Endothelial cell of umbilical vein (primary cell): Measurements from ENCODE around the gene MAML2. TPM values are rescaled to one million over a fixed set of nuclear protein-coding genes. Genes with fewer than 3 reads are reported as not detected.

ENCODE experiments used
- BruUV-seq: library from RNA; stranded (reverse); fragments of 400-500 nt; replicated peaks from 2 replicates; lab custom pipeline; 2021; lab: Mats Ljungman, UMichigan
- CTCF ChIA-PET: fragments of 300-600, 350-600 bp; sonication (Branson Sonifier 250); formaldehyde crosslinking; loops from one replicate; lab custom pipeline; 2021; ENCODE audit warnings: antibody characterized with exemption, inconsistent platforms; lab: Charles Lee
- POLR2A ChIA-PET: fragments of 300-600, 350-600 bp; sonication (Branson Sonifier 250); formaldehyde crosslinking; loops from one replicate; lab custom pipeline; 2021; ENCODE audit warnings: antibody characterized with exemption, inconsistent platforms; lab: Charles Lee
- DNase-seq: peaks from one replicate; pipeline ENCODE4 v3.0.0-alpha.2; 2011; ENCODE audit warnings: low read depth, low spot score
- FAIRE-seq: peaks from 2 replicates; lab custom pipeline; 2011; peaks lifted over from hg19 to GRCh38; lab: Jason Lieb, UNC
- H2AFZ ChIP-seq: 2 replicates; pipeline ENCODE4 v1.6.0; 2012; ENCODE audit warnings: low read depth, low read length, control low read depth, inconsistent platforms
- H3K27ac ChIP-seq: 2 replicates; pipeline ENCODE4 v1.5.1; 2011; ENCODE audit warnings: low read depth, mild to moderate bottlenecking, control low read depth, low read length, moderate library complexity; ENCODE audit not compliant: insufficient read depth
- H3K27me3 ChIP-seq, 2 experiments: 2 replicates each; pipeline versions ENCODE4 v1.6.0 to v1.6.1; 2011; ENCODE audit warnings: low read length in 2 of 2, mixed read lengths in 1 of 2; ENCODE audit not compliant: control insufficient read depth in 2 of 2, insufficient read depth in 2 of 2
- H3K36me3 ChIP-seq, 2 experiments: 2 replicates in 1 of 2; 3 replicates in 1 of 2; pipeline ENCODE4 v1.5.1; 2011; ENCODE audit warnings: low read length in 2 of 2, mild to moderate bottlenecking in 1 of 2, moderate library complexity in 1 of 2; ENCODE audit not compliant: control insufficient read depth in 2 of 2, insufficient read depth in 2 of 2; ENCODE audit errors: extremely low read depth in 1 of 2
- H3K4me1 ChIP-seq: 3 replicates; pipeline ENCODE4 v1.5.1; 2011; ENCODE audit warnings: mild to moderate bottlenecking, low read length; ENCODE audit not compliant: control insufficient read depth, insufficient read depth; ENCODE audit errors: extremely low read depth
- H3K4me2 ChIP-seq: 2 replicates; pipeline ENCODE4 v1.6.1; 2011; ENCODE audit warnings: low read length, control low read depth, mixed read lengths; ENCODE audit not compliant: insufficient read depth
- H3K4me3 ChIP-seq, 3 experiments: fragments of 200-600 bp in 1 of 3; sonication (generic), shearing (Covaris generic) in 1 of 3; replicated peaks in 1 of 3; 2 replicates each; pipeline ENCODE4 v1.5.1; 2011 to 2016; ENCODE audit warnings: control low read depth in 3 of 3, low read length in 3 of 3, mild to moderate bottlenecking in 2 of 3, inconsistent platforms in 1 of 3, low read depth in 1 of 3, moderate library complexity in 1 of 3; ENCODE audit not compliant: insufficient read depth in 1 of 3
- H3K79me2 ChIP-seq: 2 replicates; pipeline ENCODE4 v1.6.0; 2012; ENCODE audit warnings: low read length, inconsistent platforms; ENCODE audit not compliant: control insufficient read depth, insufficient read depth
- H3K9ac ChIP-seq: replicated peaks from 2 replicates; pipeline ENCODE3; 2011; ENCODE audit warnings: low read length, control low read depth; ENCODE audit not compliant: insufficient read depth; ENCODE audit errors: extremely low read depth
- H3K9me1 ChIP-seq: replicated peaks from 3 replicates; pipeline ENCODE4 v1.6.0; 2011; ENCODE audit warnings: mild to moderate bottlenecking, low read length; ENCODE audit not compliant: control insufficient read depth, insufficient read depth; ENCODE audit errors: extremely low read depth
- H3K9me3 ChIP-seq: replicated peaks from 2 replicates; pipeline ENCODE4 v1.5.1; 2012; ENCODE audit warnings: low read length, inconsistent platforms; ENCODE audit not compliant: control insufficient read depth, insufficient read depth
- H4K20me1 ChIP-seq: replicated peaks from 2 replicates; pipeline ENCODE3; 2011; ENCODE audit warnings: mild to moderate bottlenecking, low read length; ENCODE audit not compliant: control insufficient read depth, insufficient read depth; ENCODE audit errors: extremely low read depth
- EZH2 ChIP-seq: IDR thresholded peaks from 2 replicates; pipeline ENCODE4 v1.6.1; 2012; ENCODE audit warnings: borderline replicate concordance, low read depth, mild to moderate bottlenecking, moderate library complexity, low read length, inconsistent platforms; ENCODE audit not compliant: severe bottlenecking
- FOS ChIP-seq: IDR thresholded peaks from 2 replicates; pipeline ENCODE4 v1.6.1; 2011; ENCODE audit warnings: mild to moderate bottlenecking, low read length, moderate library complexity, borderline replicate concordance; ENCODE audit not compliant: insufficient read depth
- GATA2 ChIP-seq: IDR thresholded peaks from 2 replicates; pipeline ENCODE4 v1.7.0; 2011; ENCODE audit warnings: low read depth, mild to moderate bottlenecking, moderate library complexity, mixed read lengths, low read length; ENCODE audit not compliant: insufficient read length, insufficient read depth
- JUN ChIP-seq: IDR thresholded peaks from 2 replicates; pipeline ENCODE4 v1.6.1; 2011; ENCODE audit warnings: borderline replicate concordance, low read depth; ENCODE audit not compliant: insufficient read length, insufficient read depth
- MYC ChIP-seq: IDR thresholded peaks from one replicate; pipeline ENCODE4 v1.6.1; 2011; ENCODE audit warnings: mild to moderate bottlenecking, low read depth, low read length
- POLR2A ChIP-seq: IDR thresholded peaks from 2 replicates; pipeline ENCODE4 v1.6.1; 2012; ENCODE audit warnings: low read depth, mild to moderate bottlenecking, control low read depth, low read length
- POLR2AphosphoS5 ChIP-seq: IDR thresholded peaks from 2 replicates; pipeline ENCODE4 v1.6.1; 2012; ENCODE audit warnings: low read depth, mild to moderate bottlenecking, control low read depth, low read length, moderate library complexity; ENCODE audit not compliant: insufficient read depth
- dilution Hi-C: fragments of 300-500 bp; cut with MboI; formaldehyde crosslinking; loops from one replicate; pipeline ENCODE4 v1.15.0; 2019; ENCODE audit warnings: low sequenced_read_pairs; ENCODE audit not compliant: extremely low pct_ligation_motif_present
- intact Hi-C: fragments of 100-400 bp; cut with micrococcal nuclease; formaldehyde crosslinking; loops from one replicate; pipeline ENCODE4 v1.10.0; 2022
- polyA plus RNA-seq, 4 experiments: library from polyadenylated mRNA; depleted of rRNA in 3 of 4; stranded (reverse) in 3 of 4; unstranded in 1 of 4; fragments of >200 nt; gene quantifications; 2 replicates each; pipeline versions ENCODE4 v1.2.1 to v1.2.3, GENCODE V29; 2011 to 2012; ENCODE audit warnings: missing spikeins in 1 of 4
- total RNA-seq: library from RNA; stranded (reverse); gene quantifications from 2 replicates; pipeline ENCODE4 v1.2.3, GENCODE V29; 2021
- TF ChIP-seq, protein P1 (sequence below), 2 donors: IDR thresholded peaks; 1 replicate in 1 of 2; 2 replicates in 1 of 2; pipeline ENCODE4 v1.5.1; 2011; ENCODE audit warnings: low read length in 2 of 2, mild to moderate bottlenecking in 2 of 2, moderate library complexity in 2 of 2, control low read depth in 1 of 2, inconsistent platforms in 1 of 2, low read depth in 1 of 2; ENCODE audit not compliant: insufficient read depth in 1 of 2; ENCODE audit errors: extremely low read depth in 1 of 2
- TF ChIP-seq, protein P2 (sequence below): IDR thresholded peaks from 2 replicates; pipeline ENCODE4 v1.6.1; 2011; ENCODE audit not compliant: insufficient read depth, insufficient read length

Gene MAML2
- total and polyA plus RNA-seq, 2 donors (not counting 3 experiments of a cell fraction or from before 2014, with no cell fraction given), result 12.4 to 16.8 TPM

DNA sequence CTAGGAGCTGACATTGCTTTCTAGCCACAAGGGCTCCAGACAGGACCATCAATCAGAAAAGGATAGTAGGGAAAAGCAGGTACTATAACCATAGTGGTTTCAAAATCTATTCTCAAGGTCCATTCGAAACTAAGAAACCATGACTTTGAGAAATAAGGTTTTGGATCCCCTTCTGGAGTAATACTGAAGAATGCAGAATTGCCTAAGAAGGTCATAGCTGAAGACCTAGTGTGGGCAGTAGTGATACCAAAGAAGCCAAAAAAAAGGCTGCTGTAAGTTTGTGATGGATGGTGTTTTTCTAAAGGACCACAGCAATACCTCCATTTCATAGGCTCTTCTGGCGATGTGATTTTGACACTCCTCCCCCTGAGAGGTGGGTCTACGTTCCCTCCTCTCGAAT is 163.1 kb downstream of the MAML2 start:
- Histone ChIP-seq H3K9me1 (no peaks in the 10 kb centered on the region), H3K4me2 (no peak overlapping the region), H3K9ac (no peak overlapping the region), H3K4me3 (no peak overlapping the region), H3K27ac (no peak overlapping the region), H3K27me3 (no peaks in the 10 kb centered on the region), H4K20me1 (no peaks in the 10 kb centered on the region), H3K4me1 (no peaks in the 10 kb centered on the region), H3K9me3 (no peaks in the 10 kb centered on the region), H2AFZ (no peak overlapping the region), H3K79me2 (no peaks in the 10 kb centered on the region), H3K36me3 (no peaks in the 10 kb centered on the region)
- ChIA-PET POLR2A (no interaction called here), CTCF (no interaction called here)
- intact Hi-C loops, result no loop called here
- BruUV-seq, result no TSS peak
- no peak for FAIRE-seq
- DNase-seq, result no peak
- dilution Hi-C loops, result no loop called here
- TF ChIP-seq EZH2 (no peak), FOS (no peak), GATA2 (no peak), POLR2AphosphoS5 (no peak), MYC (no peak), JUN (no peak), POLR2A (no peak)
- TF ChIP-seq, protein P1, sequence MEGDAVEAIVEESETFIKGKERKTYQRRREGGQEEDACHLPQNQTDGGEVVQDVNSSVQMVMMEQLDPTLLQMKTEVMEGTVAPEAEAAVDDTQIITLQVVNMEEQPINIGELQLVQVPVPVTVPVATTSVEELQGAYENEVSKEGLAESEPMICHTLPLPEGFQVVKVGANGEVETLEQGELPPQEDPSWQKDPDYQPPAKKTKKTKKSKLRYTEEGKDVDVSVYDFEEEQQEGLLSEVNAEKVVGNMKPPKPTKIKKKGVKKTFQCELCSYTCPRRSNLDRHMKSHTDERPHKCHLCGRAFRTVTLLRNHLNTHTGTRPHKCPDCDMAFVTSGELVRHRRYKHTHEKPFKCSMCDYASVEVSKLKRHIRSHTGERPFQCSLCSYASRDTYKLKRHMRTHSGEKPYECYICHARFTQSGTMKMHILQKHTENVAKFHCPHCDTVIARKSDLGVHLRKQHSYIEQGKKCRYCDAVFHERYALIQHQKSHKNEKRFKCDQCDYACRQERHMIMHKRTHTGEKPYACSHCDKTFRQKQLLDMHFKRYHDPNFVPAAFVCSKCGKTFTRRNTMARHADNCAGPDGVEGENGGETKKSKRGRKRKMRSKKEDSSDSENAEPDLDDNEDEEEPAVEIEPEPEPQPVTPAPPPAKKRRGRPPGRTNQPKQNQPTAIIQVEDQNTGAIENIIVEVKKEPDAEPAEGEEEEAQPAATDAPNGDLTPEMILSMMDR (IDR thresholded peaks at IDR 0.05; ENCODE audit: extremely low read depth in 1 of 2, insufficient read depth in 1 of 2, low read depth in 1 of 2, low read length in 2 of 2), result no peak
- TF ChIP-seq, protein P2, sequence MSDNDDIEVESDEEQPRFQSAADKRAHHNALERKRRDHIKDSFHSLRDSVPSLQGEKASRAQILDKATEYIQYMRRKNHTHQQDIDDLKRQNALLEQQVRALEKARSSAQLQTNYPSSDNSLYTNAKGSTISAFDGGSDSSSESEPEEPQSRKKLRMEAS, result no peak
